Measurements from ENCODE around the gene BRAT1.
"Not testable (repeated sequence)": the region's sequence is repeated elsewhere in the genome, so short reads cannot be mapped to it uniquely, and the experiment has no call there.

DNA sequence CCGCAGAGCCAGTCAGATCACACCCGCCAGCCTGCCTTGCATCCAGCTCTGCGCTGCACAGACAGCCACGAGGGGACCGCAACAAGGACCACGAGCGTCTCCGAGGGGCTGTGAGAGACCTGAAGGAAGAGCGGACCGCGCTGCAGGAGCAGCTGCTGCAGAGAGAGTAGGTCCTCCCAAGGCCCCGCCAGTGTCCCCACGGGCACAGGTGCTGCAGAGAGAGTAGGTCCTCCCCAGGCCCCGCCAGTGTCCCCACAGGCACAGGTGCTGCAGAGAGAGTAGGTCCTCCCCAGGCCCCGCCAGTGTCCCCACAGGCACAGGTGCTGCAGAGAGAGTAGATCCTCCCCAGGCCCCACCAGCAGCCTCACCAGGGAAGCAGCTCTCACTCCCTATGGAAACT, 34.6 kb upstream of the BRAT1 start:
- TF ChIP-seq, protein P1, sequence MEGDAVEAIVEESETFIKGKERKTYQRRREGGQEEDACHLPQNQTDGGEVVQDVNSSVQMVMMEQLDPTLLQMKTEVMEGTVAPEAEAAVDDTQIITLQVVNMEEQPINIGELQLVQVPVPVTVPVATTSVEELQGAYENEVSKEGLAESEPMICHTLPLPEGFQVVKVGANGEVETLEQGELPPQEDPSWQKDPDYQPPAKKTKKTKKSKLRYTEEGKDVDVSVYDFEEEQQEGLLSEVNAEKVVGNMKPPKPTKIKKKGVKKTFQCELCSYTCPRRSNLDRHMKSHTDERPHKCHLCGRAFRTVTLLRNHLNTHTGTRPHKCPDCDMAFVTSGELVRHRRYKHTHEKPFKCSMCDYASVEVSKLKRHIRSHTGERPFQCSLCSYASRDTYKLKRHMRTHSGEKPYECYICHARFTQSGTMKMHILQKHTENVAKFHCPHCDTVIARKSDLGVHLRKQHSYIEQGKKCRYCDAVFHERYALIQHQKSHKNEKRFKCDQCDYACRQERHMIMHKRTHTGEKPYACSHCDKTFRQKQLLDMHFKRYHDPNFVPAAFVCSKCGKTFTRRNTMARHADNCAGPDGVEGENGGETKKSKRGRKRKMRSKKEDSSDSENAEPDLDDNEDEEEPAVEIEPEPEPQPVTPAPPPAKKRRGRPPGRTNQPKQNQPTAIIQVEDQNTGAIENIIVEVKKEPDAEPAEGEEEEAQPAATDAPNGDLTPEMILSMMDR (conservative IDR thresholded peaks at IDR 0.05 in 1 of 2, IDR thresholded peaks at IDR 0.05 in 1 of 2; ENCODE audit: low read depth in 1 of 2, low read length in 2 of 2), result not testable (repeated sequence)
- TF ChIP-seq EZH2 (IDR thresholded peaks at IDR 0.05; ENCODE audit: low read length, missing control alignments), result not testable (repeated sequence)

All from fibroblast of lung (primary cell).